HG03066 (cell line): ENCODE measurements around the gene PDZK1IP1.

Experiments used
- ATAC-seq: cut with Tn5 transposase; IDR thresholded peaks from one replicate; pipeline ENCODE4 v1.9.1; 2021; ENCODE audit warnings: low read depth; ENCODE audit not compliant: unreplicated experiment

The PDZK1IP1 gene, protein sequence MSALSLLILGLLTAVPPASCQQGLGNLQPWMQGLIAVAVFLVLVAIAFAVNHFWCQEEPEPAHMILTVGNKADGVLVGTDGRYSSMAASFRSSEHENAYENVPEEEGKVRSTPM

GRCh38 chr1:47189844-47190508 lies at the start of gene PDZK1IP1:
Gene PDZK1IP1, minus strand, starts transcription at chr1:47190036. Its CDS starts 104 bp downstream, at chr1:47189932.
- ATAC-seq = no peak

- ATAC-seq = no peak
Measured at GRCh38 chr1:47238935-47239592, 49.2 kb upstream of the PDZK1IP1 start.

DNA sequence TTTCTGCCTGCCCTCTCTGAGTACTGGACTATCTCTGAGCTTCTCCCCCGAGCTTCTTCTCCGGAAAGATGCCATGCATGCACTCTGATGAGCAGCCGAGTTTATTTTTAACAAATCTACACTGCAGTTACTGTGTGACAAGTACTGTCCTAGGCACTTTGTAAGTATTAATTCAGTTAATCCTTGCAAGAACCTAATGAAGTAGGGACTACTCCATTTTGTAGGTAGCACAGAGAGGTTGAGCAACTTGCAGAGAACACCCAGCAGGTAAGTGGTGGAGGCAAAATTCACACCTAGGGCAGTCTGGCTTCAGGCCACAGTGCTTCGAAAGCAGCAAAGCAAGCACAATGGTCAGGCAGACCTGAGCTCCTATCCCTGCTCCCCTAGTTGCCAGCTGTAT lies 46.0 kb upstream of the PDZK1IP1 start:
- no peak for ATAC-seq

DNA sequence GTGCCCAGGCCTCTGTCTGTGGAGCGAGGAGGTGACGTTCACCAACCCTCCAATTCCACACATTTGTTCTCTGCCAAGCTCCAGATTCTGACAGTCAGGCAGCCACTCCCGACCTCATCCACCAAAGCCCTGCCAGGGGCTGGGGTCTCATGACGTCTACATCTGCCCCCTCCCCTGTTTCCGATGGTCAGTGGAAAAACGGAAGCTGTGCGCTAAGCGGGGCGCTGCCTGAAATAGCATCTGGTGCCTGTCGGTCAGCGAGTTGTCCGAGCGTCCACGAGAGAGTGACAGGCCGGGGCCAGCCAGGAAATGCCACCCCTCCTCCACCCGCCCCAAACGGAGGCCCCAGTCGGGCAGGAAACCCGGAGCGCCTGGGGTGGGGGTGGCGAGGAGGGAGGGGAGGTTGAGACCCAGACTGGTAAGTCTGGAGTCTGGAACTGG lies 45.4 kb upstream of the PDZK1IP1 start:
- ATAC-seq = no peak

DNA sequence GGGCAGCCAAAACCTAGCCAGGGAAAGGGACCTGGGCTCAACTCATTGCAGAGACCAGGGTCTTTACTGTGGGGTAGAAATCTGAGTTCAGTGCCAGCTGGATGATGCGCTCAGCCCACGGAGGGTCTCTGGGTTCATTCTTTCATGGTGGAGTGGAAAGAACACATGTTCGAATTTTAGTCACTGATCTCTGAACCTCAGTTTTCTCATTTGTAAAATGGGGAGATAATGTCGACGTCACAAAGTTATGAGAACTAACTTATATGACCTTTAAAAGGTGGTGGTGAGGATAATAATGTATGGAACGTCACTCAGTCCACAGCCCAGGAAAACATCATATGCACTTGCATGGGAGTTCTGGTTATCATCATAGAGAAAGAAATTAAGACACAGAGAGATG lies 43.4 kb upstream of the PDZK1IP1 start:
- ATAC-seq = no peak

DNA sequence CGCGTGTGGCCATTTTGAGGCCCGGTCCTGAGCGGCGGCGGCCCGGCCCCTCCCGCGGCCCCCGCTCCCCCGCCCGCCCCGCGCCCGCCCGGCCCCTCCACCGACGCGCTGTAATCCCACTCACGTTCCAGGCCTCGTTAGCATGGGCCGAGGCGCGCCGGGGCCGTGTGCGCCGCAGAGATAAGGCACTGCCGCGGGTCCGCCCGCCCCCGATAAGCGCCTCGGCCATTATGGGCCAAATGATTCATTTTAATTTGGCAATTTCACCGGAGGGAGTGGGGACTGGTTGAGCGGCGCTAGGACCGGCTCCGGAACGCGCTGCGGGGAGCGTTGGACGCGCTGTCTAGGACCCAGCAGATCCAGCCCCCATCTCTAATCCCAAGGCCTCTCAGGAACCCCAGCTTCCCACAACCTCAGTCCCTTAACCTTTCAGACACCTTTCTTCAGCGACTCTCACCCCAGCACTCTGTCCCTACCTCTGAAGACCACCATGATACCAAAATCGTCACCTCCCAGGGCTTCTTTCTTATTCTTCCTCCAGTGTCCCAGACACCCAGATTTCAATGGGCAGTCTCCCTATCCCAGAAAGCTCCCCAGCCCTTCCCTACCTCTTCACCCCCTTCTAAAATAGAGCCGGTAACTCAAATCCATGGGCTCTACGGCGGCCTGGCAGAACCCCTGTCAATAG lies 42.5 kb upstream of the PDZK1IP1 start, which contains the start of gene TAL1:
Gene TAL1, minus strand, starts transcription at position 39 of the 688 bp plus-strand sequence. CDS start 6,337 bp downstream, outside the sequence.
- no peak for ATAC-seq

- no peak for ATAC-seq
Measured at GRCh38 chr1:47231301-47232186, 41.7 kb upstream of the PDZK1IP1 start.

GRCh38 chr1:47230692-47231300 lies 41.0 kb upstream of the PDZK1IP1 start:
- ATAC-seq = no peak

DNA sequence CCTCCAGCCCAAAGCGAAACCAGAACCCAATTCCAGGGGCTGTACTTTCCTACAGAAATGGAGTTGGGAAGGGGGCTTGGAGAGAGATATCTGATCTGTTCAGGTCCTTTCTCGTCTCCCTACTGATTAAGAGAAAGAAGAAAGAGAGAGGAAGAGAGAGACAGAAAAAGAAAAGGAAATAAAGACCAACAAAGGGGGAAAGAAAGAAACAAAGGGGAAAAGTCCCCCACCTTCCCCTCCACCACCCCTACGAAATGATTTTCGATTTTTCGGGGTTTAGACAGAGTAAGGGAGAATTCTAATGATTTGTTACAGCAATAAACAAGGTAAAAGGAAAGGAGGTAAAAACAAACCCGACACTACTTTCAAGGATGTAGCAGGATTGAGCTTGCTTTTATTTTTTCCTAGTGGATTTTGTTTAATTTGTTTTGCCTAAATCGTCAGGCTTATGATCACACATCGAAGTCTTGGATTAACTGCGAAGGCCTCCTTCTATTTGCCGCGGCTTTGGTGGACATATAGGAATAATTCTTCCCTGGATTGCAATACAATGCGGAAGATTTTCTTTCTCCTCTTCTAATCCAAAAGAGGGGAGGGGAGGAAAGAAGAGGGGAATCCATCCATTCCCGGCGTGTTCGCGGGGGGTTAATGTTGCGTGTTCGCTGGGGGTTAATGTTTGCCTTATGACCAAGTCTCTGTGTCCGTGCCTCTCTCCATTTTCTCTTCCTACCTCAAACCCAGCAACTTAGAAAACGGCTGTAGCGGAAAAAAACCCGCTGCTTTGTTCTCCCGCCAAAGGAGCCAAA lies 40.3 kb upstream of the PDZK1IP1 start:
- ATAC-seq = no peak

- no peak for ATAC-seq
Measured at GRCh38 chr1:47229031-47229885, 39.4 kb upstream of the PDZK1IP1 start.

- ATAC-seq = no peak
Measured at GRCh38 chr1:47228644-47229030, 38.8 kb upstream of the PDZK1IP1 start.

DNA sequence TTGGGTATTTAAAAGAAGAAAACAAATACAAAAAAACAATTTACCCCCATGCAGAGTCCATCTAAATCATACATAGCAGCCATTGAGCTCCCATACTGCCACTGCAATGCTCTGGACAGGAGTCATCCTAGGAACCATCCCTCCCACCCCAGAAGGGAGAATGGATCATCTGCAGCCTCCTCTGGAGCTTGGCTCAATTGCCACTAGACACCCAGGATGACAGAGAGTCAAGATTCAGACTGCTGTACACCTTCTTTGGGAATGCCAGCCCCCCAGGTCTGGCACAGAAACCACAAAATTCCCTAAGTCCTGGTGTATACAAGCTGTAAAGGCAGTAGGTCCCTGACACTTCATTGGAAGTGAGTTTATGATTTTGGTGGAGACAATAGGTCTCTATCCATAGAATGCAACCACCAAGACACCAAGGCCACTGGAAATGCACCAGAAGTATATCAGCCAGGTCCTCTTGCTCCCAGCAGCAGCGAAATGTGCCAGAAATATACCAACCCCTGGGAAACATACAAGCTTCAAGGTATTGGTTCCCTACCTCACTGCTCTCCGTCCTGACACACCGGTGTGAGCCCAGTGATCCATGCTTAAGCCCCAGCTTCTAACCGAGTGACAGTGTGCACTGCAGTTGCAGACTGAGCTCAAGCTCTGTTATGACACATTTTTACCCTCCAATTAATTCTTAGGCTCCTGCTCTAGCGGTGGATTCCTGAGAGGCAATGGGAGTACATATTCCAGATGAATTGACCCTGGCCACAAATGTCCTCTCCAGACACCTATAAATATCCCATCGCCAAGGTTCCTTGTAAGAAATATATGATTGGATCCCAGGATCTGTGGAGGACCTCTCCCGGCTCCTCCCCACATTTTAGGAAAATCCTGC lies 37.8 kb upstream of the PDZK1IP1 start:
- no peak for ATAC-seq

DNA sequence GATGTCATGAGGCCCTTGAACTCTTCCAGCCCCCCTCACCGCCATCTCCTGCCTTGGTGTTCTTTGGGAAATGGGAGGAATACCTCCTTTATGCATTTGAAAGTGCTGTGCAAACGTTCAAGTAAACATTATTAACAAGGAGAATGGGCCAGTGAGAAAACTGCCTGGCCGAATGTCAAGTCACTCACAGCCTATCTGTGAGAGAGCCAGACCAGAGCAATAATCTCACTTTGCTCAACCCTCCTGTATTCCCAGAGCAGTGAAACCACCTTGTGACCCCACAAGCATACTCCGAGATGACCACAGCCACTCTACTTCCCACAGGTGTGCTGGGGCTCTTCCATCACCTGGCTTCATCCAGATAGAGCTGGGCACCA lies 37.0 kb upstream of the PDZK1IP1 start:
- ATAC-seq = no peak

GRCh38 chr1:47226121-47226838 lies 36.4 kb upstream of the PDZK1IP1 start:
- ATAC-seq = no peak

GRCh38 chr1:47225430-47226100 lies 35.7 kb upstream of the PDZK1IP1 start:
- no peak for ATAC-seq
